OCI-LY3 (cell line): ENCODE results near the gene VIT.

ENCODE experiments used
- H2AFZ ChIP-seq: fragments of 200-600, 300-600 bp; shearing (Covaris generic); 2 replicates; pipeline ENCODE4 v1.6.0; 2014; ENCODE audit warnings: antibody characterized with exemption, low read depth, low read length
- H3K27ac ChIP-seq: fragments of 200-600, 300-600 bp; sonication (generic); 2 replicates; pipeline ENCODE4 v1.5.1; 2014; ENCODE audit warnings: mild to moderate bottlenecking, low read length, moderate library complexity, mixed read lengths
- H3K27me3 ChIP-seq: fragments of 200-600, 300-600 bp; sonication (generic); 2 replicates; pipeline ENCODE4 v1.6.1; 2014; ENCODE audit warnings: low read depth, low read length, mixed read lengths
- H3K36me3 ChIP-seq: fragments of 200-600, 300-600 bp; sonication (generic); replicated peaks from 2 replicates; pipeline ENCODE3; 2014; ENCODE audit warnings: low read depth, low read length, mixed read lengths
- H3K4me1 ChIP-seq: fragments of 300-600, 200-600 bp; sonication (generic); 2 replicates; pipeline ENCODE4 v1.6.1; 2014; ENCODE audit warnings: low read length, mixed read lengths
- H3K4me2 ChIP-seq: fragments of 200-600, 300-600 bp; sonication (generic); 2 replicates; pipeline ENCODE4 v1.6.1; 2014; ENCODE audit warnings: low read length, mixed read lengths
- H3K4me3 ChIP-seq: fragments of 300-600, 200-600 bp; sonication (generic); 2 replicates; pipeline ENCODE4 v1.5.1; 2014; ENCODE audit warnings: antibody characterized with exemption, mild to moderate bottlenecking, low read length, moderate library complexity
- H3K79me2 ChIP-seq: fragments of 300-600, 200-600 bp; shearing (Covaris generic); 2 replicates; pipeline ENCODE4 v1.6.1; 2014; ENCODE audit warnings: mild to moderate bottlenecking, low read length, mixed read lengths
- H3K9ac ChIP-seq: fragments of 300-600, 200-600 bp; shearing (Covaris generic); 2 replicates; pipeline ENCODE4 v1.6.0; 2014; ENCODE audit warnings: mild to moderate bottlenecking, low read length, moderate library complexity
- H3K9me3 ChIP-seq: fragments of 200-600, 300-600 bp; shearing (Covaris generic); 2 replicates; pipeline ENCODE4 v1.6.1; 2014; ENCODE audit warnings: low read length, mixed read lengths; ENCODE audit not compliant: insufficient read depth
- H4K20me1 ChIP-seq: fragments of 200-600, 300-600 bp; sonication (generic); 2 replicates; pipeline ENCODE4 v1.6.1; 2016; ENCODE audit warnings: low read length, mixed read lengths; ENCODE audit not compliant: insufficient read depth
- CTCF ChIP-seq: fragments of 200-600, 300-600 bp; sonication (generic); IDR thresholded peaks from 2 replicates; pipeline ENCODE4 v1.5.1; 2014; ENCODE audit warnings: antibody characterized with exemption, low read length, low read depth
- EZH2phosphoT487 ChIP-seq: fragments of 200-600 bp; shearing (Covaris generic); IDR thresholded peaks from 2 replicates; pipeline ENCODE4 v1.6.1; 2018; ENCODE audit warnings: antibody characterized with exemption, mixed run types, low read depth

VIT gene

GRCh38 chr2:36807223-36807886, 110.8 kb downstream of the VIT start:
- TF ChIP-seq EZH2phosphoT487 (no peak), CTCF (no peak)
- Histone ChIP-seq H2AFZ (no peak overlapping the region), H3K4me2 (no peak overlapping the region), H3K27ac (no peak overlapping the region), H3K9ac (no peak overlapping the region), H3K4me3 (no peak overlapping the region), H3K4me1 (no peaks in the 10 kb centered on the region), H3K36me3 (no peaks in the 10 kb centered on the region), H3K27me3 (no peaks in the 10 kb centered on the region), H3K9me3 (no peaks in the 10 kb centered on the region), H3K79me2 (no peaks in the 10 kb centered on the region), H4K20me1 (no peaks in the 10 kb centered on the region)

GRCh38 chr2:36808386-36809068, 112.0 kb downstream of the VIT start:
- Histone ChIP-seq H3K79me2 (no peaks in the 10 kb centered on the region), H2AFZ (no peak overlapping the region), H3K27me3 (no peaks in the 10 kb centered on the region), H3K9ac (no peak overlapping the region), H3K27ac (no peak overlapping the region), H3K36me3 (no peaks in the 10 kb centered on the region), H3K4me1 (no peaks in the 10 kb centered on the region), H3K9me3 (no peaks in the 10 kb centered on the region), H4K20me1 (no peaks in the 10 kb centered on the region), H3K4me2 (no peak overlapping the region), H3K4me3 (no peak overlapping the region)
- TF ChIP-seq EZH2phosphoT487 (no peak), CTCF (no peak)

DNA sequence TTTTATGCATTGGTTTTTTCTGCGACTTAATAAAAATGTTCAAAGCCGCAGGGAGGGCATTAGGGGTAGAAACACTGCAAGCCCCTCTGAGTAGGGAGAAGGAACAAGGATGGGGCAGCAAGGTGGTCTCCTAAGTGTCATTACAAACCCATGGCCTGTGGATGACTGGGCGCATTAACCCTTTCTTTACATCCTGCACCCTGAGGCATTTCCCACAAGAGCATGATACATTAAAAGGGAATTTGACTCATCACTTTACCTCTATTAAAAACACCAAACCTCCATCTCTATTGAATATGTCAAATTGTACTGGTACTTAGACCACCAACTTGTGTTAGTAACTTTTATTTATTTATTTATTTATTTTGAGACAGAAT, 112.5 kb downstream of the VIT start:
- Histone ChIP-seq H3K4me2 (no peak overlapping the region), H3K79me2 (no peaks in the 10 kb centered on the region), H3K9ac (no peak overlapping the region), H3K36me3 (no peaks in the 10 kb centered on the region), H3K27me3 (no peaks in the 10 kb centered on the region), H3K4me1 (no peaks in the 10 kb centered on the region), H3K27ac (no peak overlapping the region), H3K9me3 (no peaks in the 10 kb centered on the region), H2AFZ (no peak overlapping the region), H3K4me3 (no peak overlapping the region), H4K20me1 (no peaks in the 10 kb centered on the region)
- TF ChIP-seq EZH2phosphoT487, result no peak
- TF ChIP-seq CTCF, result no peak

DNA sequence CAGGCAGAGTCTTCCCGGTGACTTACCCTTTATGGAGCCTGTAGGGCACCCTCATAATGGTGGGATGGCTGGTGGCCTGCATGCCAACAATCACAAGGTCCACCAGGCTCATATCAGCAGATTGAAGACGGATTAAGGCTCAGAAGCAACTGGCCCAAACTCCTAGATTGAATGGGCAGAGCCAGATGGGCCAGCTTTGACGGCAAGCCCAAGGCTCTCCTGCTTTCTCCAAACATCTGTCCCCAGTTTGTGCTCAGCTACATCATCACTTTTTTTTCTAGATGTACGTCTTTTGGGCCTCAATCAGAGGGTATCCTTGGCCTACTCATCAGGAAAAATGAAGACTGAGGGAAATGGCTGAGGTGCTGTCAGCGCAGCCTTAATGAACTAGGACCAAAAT, 114.6 kb downstream of the VIT start:
- TF ChIP-seq CTCF (no peak), EZH2phosphoT487 (no peak)
- H3K36me3 ChIP-seq, result no peaks in the 10 kb centered on the region
- H3K9me3 ChIP-seq, result no peaks in the 10 kb centered on the region
- H3K4me2 ChIP-seq, result no peak overlapping the region
- H4K20me1 ChIP-seq, result no peaks in the 10 kb centered on the region
- no peak overlapping the region for H3K4me3 ChIP-seq
- H3K27ac ChIP-seq, result no peak overlapping the region
- H3K9ac ChIP-seq, result no peak overlapping the region
- no peaks in the 10 kb centered on the region for H3K27me3 ChIP-seq
- H2AFZ ChIP-seq, result no peak overlapping the region
- H3K79me2 ChIP-seq, result no peaks in the 10 kb centered on the region
- H3K4me1 ChIP-seq, result no peaks in the 10 kb centered on the region
